RWPE2 (cell line): ENCODE results near the gene CEBPB.
A peak's percentile ranks its signal among the peaks of the same experiment; 100 is the strongest.

Experiments
- ATAC-seq: fragments of 200-7000 bp; cut with Tn5 transposase; 3 replicates; pipeline ENCODE4 v1.9.1; 2021; ENCODE audit warnings: low read depth
- DNase-seq: peaks from one replicate; pipeline ENCODE4 v3.0.0-alpha.2; 2020; ENCODE audit warnings: low spot score
- H3K27ac ChIP-seq: fragments of 450-650 bp; 2 replicates; pipeline ENCODE4 v1.5.1; 2017; ENCODE audit warnings: mild to moderate bottlenecking; ENCODE audit not compliant: poor library complexity, severe bottlenecking
- H3K27me3 ChIP-seq: fragments of 250-450 bp; sonication (Bioruptor Pico); 2 replicates; pipeline ENCODE4 v1.5.1; 2021; ENCODE audit warnings: mild to moderate bottlenecking, moderate library complexity; ENCODE audit not compliant: insufficient read depth, poor library complexity, severe bottlenecking
- H3K36me3 ChIP-seq: fragments of 250-450 bp; sonication (Bioruptor Pico); 2 replicates; pipeline ENCODE4 v1.5.1; 2020; ENCODE audit warnings: low read depth, mild to moderate bottlenecking, moderate library complexity
- H3K4me1 ChIP-seq: fragments of 250-450 bp; sonication (Bioruptor Pico); 2 replicates; pipeline ENCODE4 v1.5.1; 2021; ENCODE audit warnings: mild to moderate bottlenecking, moderate library complexity; ENCODE audit not compliant: insufficient read depth, poor library complexity, severe bottlenecking
- H3K4me3 ChIP-seq: fragments of 250-450 bp; sonication (Bioruptor Pico); 2 replicates; pipeline ENCODE4 v1.5.1; 2021; ENCODE audit warnings: mild to moderate bottlenecking, moderate library complexity; ENCODE audit not compliant: severe bottlenecking
- H3K9me3 ChIP-seq: fragments of 250-450 bp; sonication (Bioruptor Pico); 2 replicates; pipeline ENCODE4 v1.5.1; 2021; ENCODE audit warnings: mild to moderate bottlenecking, moderate library complexity; ENCODE audit not compliant: severe bottlenecking
- TF ChIP-seq, protein P1 (sequence below): fragments of 450-650 bp; IDR thresholded peaks from one replicate; pipeline ENCODE4 v1.5.1; 2017; ENCODE audit warnings: mild to moderate bottlenecking, moderate library complexity; ENCODE audit not compliant: poor library complexity, severe bottlenecking

CEBPB gene

DNA sequence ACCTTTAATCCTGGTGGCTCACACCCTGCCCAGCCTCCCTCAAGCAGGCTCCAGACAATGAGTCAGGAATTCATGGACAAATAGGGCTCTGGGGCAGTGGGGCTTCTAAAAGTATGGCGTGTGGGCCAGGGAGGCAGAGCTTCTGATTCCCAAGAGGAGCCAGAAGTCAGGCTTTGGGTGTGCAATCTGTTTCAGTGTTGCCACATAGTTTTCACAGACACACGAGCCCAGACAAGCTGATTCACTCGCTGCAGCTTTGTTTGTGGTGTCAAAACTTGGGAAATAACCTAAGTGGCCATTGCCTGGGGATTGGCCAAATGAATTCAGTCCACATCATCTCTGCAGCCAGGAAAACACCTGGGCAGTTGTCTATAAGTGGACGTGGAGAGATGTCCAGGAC lies 46.3 kb upstream of the CEBPB start:
- Histone ChIP-seq H3K4me1 (peaks cover 62% of the 10 kb centered on the region), H3K27me3 (no peaks in the 10 kb centered on the region), H3K4me3 (no peak overlapping the region), H3K9me3 (no peaks in the 10 kb centered on the region), H3K36me3 (peaks cover 83% of the 10 kb centered on the region), H3K27ac (peak overlapping the region; percentile 91)
- TF ChIP-seq, protein P1, sequence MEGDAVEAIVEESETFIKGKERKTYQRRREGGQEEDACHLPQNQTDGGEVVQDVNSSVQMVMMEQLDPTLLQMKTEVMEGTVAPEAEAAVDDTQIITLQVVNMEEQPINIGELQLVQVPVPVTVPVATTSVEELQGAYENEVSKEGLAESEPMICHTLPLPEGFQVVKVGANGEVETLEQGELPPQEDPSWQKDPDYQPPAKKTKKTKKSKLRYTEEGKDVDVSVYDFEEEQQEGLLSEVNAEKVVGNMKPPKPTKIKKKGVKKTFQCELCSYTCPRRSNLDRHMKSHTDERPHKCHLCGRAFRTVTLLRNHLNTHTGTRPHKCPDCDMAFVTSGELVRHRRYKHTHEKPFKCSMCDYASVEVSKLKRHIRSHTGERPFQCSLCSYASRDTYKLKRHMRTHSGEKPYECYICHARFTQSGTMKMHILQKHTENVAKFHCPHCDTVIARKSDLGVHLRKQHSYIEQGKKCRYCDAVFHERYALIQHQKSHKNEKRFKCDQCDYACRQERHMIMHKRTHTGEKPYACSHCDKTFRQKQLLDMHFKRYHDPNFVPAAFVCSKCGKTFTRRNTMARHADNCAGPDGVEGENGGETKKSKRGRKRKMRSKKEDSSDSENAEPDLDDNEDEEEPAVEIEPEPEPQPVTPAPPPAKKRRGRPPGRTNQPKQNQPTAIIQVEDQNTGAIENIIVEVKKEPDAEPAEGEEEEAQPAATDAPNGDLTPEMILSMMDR: no peak
- ATAC-seq (peak; percentile 88), DNase-seq (peak; percentile 100)

- peaks cover 71% of the 10 kb centered on the region for H3K4me1 ChIP-seq
- DNase-seq: no peak
- peak overlapping the region; percentile 91 for H3K27ac ChIP-seq
- H3K4me3 ChIP-seq: no peak overlapping the region
- peaks cover 84% of the 10 kb centered on the region for H3K36me3 ChIP-seq
- no peaks in the 10 kb centered on the region for H3K9me3 ChIP-seq
- H3K27me3 ChIP-seq: no peaks in the 10 kb centered on the region
- ATAC-seq: no peak
- TF ChIP-seq, protein P1: no peak
Observed at GRCh38 chr20:50145566-50145965, 45.1 kb upstream of the CEBPB start.

- Histone ChIP-seq H3K27me3 (no peaks in the 10 kb centered on the region), H3K27ac (peak overlapping the region; percentile 91), H3K36me3 (peaks cover 84% of the 10 kb centered on the region), H3K4me3 (no peak overlapping the region), H3K4me1 (peaks cover 74% of the 10 kb centered on the region), H3K9me3 (no peaks in the 10 kb centered on the region)
- ATAC-seq: no peak
- DNase-seq: no peak
- TF ChIP-seq, protein P1: no peak
Observed at GRCh38 chr20:50146214-50146613, 44.4 kb upstream of the CEBPB start.

DNA sequence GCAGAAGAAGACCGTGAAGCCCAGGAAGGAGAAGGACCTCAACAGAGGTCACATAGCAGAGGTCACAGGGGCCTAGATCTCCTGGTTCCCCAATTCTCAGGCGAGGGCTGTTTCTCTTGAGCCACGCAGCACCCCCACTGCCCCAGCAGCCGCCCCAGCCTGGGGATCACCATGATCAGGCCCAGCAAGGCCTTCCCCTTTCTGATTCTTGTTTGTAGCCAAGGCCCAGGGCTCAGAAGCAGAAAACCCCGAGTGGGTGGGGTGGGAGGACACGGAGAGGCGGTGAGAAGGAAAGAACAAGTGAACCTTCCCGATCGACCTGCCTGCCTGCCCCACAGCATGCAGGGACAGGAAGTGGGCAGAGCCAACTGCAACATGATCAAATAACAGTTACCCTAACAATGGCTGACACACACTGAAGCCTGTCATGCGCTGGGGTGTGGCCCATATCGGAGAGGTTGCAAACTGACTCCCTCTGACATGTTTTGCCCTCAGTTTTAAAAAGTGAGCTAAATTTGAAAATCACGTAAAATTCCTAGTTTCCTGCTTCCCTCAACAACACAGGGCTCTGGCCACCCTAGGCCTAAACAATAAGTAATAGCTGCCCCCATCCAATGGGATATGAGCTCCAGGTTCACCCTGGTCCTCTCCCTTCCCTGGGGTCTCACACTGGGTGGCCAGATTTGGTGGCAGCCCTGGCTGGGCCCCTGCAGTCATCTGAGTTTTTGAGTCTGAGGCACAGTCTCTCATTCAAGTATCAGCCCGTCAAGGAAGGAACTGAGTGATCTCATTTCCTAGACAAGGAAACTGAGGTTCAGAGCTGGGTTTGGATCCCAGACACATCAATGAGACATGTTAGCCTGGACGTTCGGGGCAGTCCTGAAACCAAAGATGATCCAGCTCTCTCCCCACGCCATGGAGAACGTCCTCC lies 43.6 kb upstream of the CEBPB start:
- Histone ChIP-seq H3K4me1 (peaks cover 74% of the 10 kb centered on the region), H3K36me3 (peaks cover 84% of the 10 kb centered on the region), H3K27me3 (no peaks in the 10 kb centered on the region), H3K4me3 (peak overlapping the region; percentile 6), H3K9me3 (no peaks in the 10 kb centered on the region), H3K27ac (peak overlapping the region; percentile 91)
- peak; percentile 97 for DNase-seq
- TF ChIP-seq, protein P1: no peak
- ATAC-seq: peak; percentile 80
